Esophagus muscularis mucosa (tissue), 4 donors: Measurements from ENCODE around the gene MBD3L3.
"Not testable (repeated sequence)": the region's sequence is repeated elsewhere in the genome, so short reads cannot be mapped to it uniquely, and the experiment has no call there.

Experiments
- CTCF ChIP-seq, 3 experiments: fragments of 200-600 bp in 2 of 3; fragments of 450-650 bp in 1 of 3; sonication (generic) in 2 of 3; IDR thresholded peaks; one replicate each; pipeline ENCODE4 v1.5.1; 2017 to 2019; ENCODE audit warnings: antibody characterized with exemption in 3 of 3, mild to moderate bottlenecking in 2 of 3, moderate library complexity in 1 of 3
- EP300 ChIP-seq: sonication (generic); formaldehyde crosslinking; IDR thresholded peaks from one replicate; pipeline ENCODE4 v1.6.1; 2017; ENCODE audit warnings: antibody characterized with exemption
- POLR2A ChIP-seq: fragments of 450-650 bp; IDR thresholded peaks from one replicate; pipeline ENCODE4 v1.6.1; 2017; ENCODE audit warnings: antibody characterized with exemption, moderate library complexity, mild to moderate bottlenecking, low read depth

GRCh38 chr19:7054635-7055368, 3.7 kb downstream of the MBD3L3 start:
- TF ChIP-seq POLR2A; CTCF (IDR thresholded peaks at IDR 0.05); EP300: not testable (repeated sequence)
